Mammary epithelial cell (primary cell): ENCODE measurements around the gene KIF6.

ENCODE experiments used
- EZH2 ChIP-seq: IDR thresholded peaks from 2 replicates; pipeline ENCODE4 v1.6.1; 2012; ENCODE audit warnings: low read length, inconsistent platforms, borderline replicate concordance
- TF ChIP-seq, protein P1 (sequence below), 2 donors: IDR thresholded peaks in 1 of 2; conservative IDR thresholded peaks in 1 of 2; 2 replicates each; pipeline ENCODE4 v1.5.1; 2011 to 2012; ENCODE audit warnings: inconsistent platforms in 2 of 2, low read length in 2 of 2, mild to moderate bottlenecking in 2 of 2, control low read depth in 1 of 2, low read depth in 1 of 2; ENCODE audit not compliant: insufficient read depth in 1 of 2; ENCODE audit errors: extremely low read depth in 1 of 2

DNA sequence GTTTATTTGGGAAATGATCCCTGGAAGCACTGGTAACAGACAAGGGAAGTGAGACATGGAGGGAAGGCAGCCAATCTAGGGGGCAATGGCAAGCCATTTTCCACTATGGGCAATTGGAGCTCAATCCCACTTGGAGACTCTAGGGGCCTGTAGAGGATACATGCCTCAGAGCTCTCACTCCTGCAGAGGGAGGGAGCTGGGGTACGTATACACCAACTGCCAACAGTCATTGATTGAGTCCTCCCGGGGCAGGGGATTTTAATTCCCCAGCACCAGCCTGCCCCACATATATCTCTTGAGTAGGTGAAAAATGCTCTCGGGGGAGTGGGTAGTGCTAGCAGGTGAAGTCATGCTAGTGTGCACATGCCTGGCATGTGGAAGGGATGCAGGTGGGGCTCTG, 323.8 kb downstream of the KIF6 start:
- TF ChIP-seq, protein P1, sequence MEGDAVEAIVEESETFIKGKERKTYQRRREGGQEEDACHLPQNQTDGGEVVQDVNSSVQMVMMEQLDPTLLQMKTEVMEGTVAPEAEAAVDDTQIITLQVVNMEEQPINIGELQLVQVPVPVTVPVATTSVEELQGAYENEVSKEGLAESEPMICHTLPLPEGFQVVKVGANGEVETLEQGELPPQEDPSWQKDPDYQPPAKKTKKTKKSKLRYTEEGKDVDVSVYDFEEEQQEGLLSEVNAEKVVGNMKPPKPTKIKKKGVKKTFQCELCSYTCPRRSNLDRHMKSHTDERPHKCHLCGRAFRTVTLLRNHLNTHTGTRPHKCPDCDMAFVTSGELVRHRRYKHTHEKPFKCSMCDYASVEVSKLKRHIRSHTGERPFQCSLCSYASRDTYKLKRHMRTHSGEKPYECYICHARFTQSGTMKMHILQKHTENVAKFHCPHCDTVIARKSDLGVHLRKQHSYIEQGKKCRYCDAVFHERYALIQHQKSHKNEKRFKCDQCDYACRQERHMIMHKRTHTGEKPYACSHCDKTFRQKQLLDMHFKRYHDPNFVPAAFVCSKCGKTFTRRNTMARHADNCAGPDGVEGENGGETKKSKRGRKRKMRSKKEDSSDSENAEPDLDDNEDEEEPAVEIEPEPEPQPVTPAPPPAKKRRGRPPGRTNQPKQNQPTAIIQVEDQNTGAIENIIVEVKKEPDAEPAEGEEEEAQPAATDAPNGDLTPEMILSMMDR (conservative IDR thresholded peaks at IDR 0.05 in 1 of 2, IDR thresholded peaks at IDR 0.05 in 1 of 2; ENCODE audit: extremely low read depth in 1 of 2, insufficient read depth in 1 of 2, low read depth in 1 of 2, low read length in 2 of 2) = no peak
- TF ChIP-seq EZH2 = no peak
